Measurements from ENCODE around the gene C17orf50. TPM values are rescaled to one million over a fixed set of nuclear protein-coding genes. Genes with fewer than 3 reads are reported as not detected.

Gene C17orf50
- total RNA-seq, 1 experiment from 2014 or later = not detected

GRCh38 chr17:35788477-35789368, 28.0 kb downstream of the C17orf50 start:
- Histone ChIP-seq H3K9me3 (ENCODE audit: insufficient read depth, low read depth) (no peaks in the 10 kb centered on the region), H2AFZ (no peak overlapping the region), H3K36me3 (ENCODE audit: low read depth) (no peaks in the 10 kb centered on the region), H3K27ac (peak overlapping the region; percentile 80), H4K20me1 (ENCODE audit: insufficient read depth) (no peaks in the 10 kb centered on the region), H3K79me2 (ENCODE audit: low read depth) (no peaks in the 10 kb centered on the region), H3F3A (ENCODE audit: insufficient read depth, low read depth) (peaks cover 43% of the 10 kb centered on the region), H3K4me3 (no peak overlapping the region; the same call in 1 of the 2 replicates), H3K9me2 (ENCODE audit: insufficient read depth) (no peaks in the 10 kb centered on the region), H3K4me1 (replicated peaks; ENCODE audit: insufficient read depth) (peaks cover 66% of the 10 kb centered on the region), H3K27me3 (ENCODE audit: insufficient read depth, low read depth) (peaks cover 6% of the 10 kb centered on the region; the same call in 1 of the 2 replicates), H3K4me2 (peak overlapping the region; percentile 66)
- POLR2A ChIA-PET (ENCODE audit: unreplicated experiment) = interaction anchor here (0.6 kb wide), 2 partner anchors 20 to 170 kb away, joined by 3 to 4 read pairs; partner anchors contain the start of gene TAF15
- CTCF ChIA-PET = interaction anchor here (1.1 kb wide), 1 partner anchor 25 kb away, joined by 3 read pairs; no protein-coding TSS in a partner anchor
- no peak for TF ChIP-seq CTCF (conservative IDR thresholded peaks at IDR 0.05)
- peak in 1 of 2 experiments; percentile 85 for DNase-seq
- no TSS peak for BruUV-seq (replicated peaks)
- intact Hi-C loops (cut with micrococcal nuclease; ENCODE audit: unreplicated experiment) = no loop called here

GRCh38 chr17:35790841-35791240, 30.2 kb downstream of the C17orf50 start:
- Histone ChIP-seq H3K27me3 (ENCODE audit: insufficient read depth, low read depth) (peaks cover 26% of the 10 kb centered on the region), H3K4me1 (replicated peaks; ENCODE audit: insufficient read depth) (peaks cover 55% of the 10 kb centered on the region), H3K79me2 (ENCODE audit: low read depth) (no peaks in the 10 kb centered on the region), H3K4me3 (no peak overlapping the region), H3K9me2 (ENCODE audit: insufficient read depth) (no peaks in the 10 kb centered on the region), H4K20me1 (ENCODE audit: insufficient read depth) (no peaks in the 10 kb centered on the region), H2AFZ (no peak overlapping the region), H3F3A (ENCODE audit: insufficient read depth, low read depth) (peaks cover 39% of the 10 kb centered on the region), H3K9me3 (ENCODE audit: insufficient read depth, low read depth) (no peaks in the 10 kb centered on the region), H3K36me3 (ENCODE audit: low read depth) (no peaks in the 10 kb centered on the region), H3K4me2 (no peak overlapping the region), H3K27ac (no peak overlapping the region)
- BruUV-seq (replicated peaks) = no TSS peak
- POLR2A ChIA-PET (ENCODE audit: unreplicated experiment) = no interaction called here
- intact Hi-C loops (cut with micrococcal nuclease; ENCODE audit: unreplicated experiment) = no loop called here
- TF ChIP-seq CTCF (conservative IDR thresholded peaks at IDR 0.05) = no peak
- no peak for TF ChIP-seq EZH2 (IDR thresholded peaks at IDR 0.05; ENCODE audit: low read depth)
- CTCF ChIA-PET = no interaction called here
- no peak for DNase-seq

- no peaks in the 10 kb centered on the region for H3K36me3 ChIP-seq (ENCODE audit: low read depth)
- no peak overlapping the region for H3K27ac ChIP-seq
- no peak overlapping the region for H3K4me2 ChIP-seq
- H3K79me2 ChIP-seq (ENCODE audit: low read depth) = no peaks in the 10 kb centered on the region
- no peak for TF ChIP-seq EZH2 (IDR thresholded peaks at IDR 0.05; ENCODE audit: low read depth)
- peaks cover 35% of the 10 kb centered on the region for H3K27me3 ChIP-seq (ENCODE audit: insufficient read depth, low read depth)
- no peak for DNase-seq
- ChIA-PET CTCF (interaction anchor here (0.6 kb wide), 1 partner anchor 11 kb away, joined by 5 read pairs; no protein-coding TSS in a partner anchor), POLR2A (ENCODE audit: unreplicated experiment) (no interaction called here)
- H3K9me3 ChIP-seq (ENCODE audit: insufficient read depth, low read depth) = no peaks in the 10 kb centered on the region
- no peak overlapping the region for H3K4me3 ChIP-seq
- H4K20me1 ChIP-seq (ENCODE audit: insufficient read depth) = no peaks in the 10 kb centered on the region
- peaks cover 39% of the 10 kb centered on the region for H3F3A ChIP-seq (ENCODE audit: insufficient read depth, low read depth)
- H3K4me1 ChIP-seq (replicated peaks; ENCODE audit: insufficient read depth) = peaks cover 46% of the 10 kb centered on the region
- no peaks in the 10 kb centered on the region for H3K9me2 ChIP-seq (ENCODE audit: insufficient read depth)
- H2AFZ ChIP-seq = no peak overlapping the region
- intact Hi-C loops (cut with micrococcal nuclease; ENCODE audit: unreplicated experiment) = no loop called here
- no TSS peak for BruUV-seq (replicated peaks)
Measured at GRCh38 chr17:35791681-35792350, 31.1 kb downstream of the C17orf50 start.
